CD4-positive, alpha-beta T cell (primary cell): ENCODE measurements around the gene FAM110D. TPM values are rescaled to one million over a fixed set of nuclear protein-coding genes. Genes with fewer than 3 reads are reported as not detected.

Experiments
- ATAC-seq: fragments of 200-7000 bp; cut with Tn5 transposase; one replicate; pipeline ENCODE4 v1.10.0; 2022; ENCODE audit warnings: mild to moderate bottlenecking; ENCODE audit not compliant: poor library complexity
- CTCF ChIA-PET: fragments of 350-600 bp; sonication (Branson Sonifier 250); formaldehyde crosslinking; loops from one replicate; lab custom pipeline; 2021; ENCODE audit warnings: antibody characterized with exemption, inconsistent platforms; lab: Charles Lee
- POLR2A ChIA-PET: fragments of 350-600 bp; sonication (Branson Sonifier 250); formaldehyde crosslinking; loops from one replicate; lab custom pipeline; 2021; ENCODE audit warnings: antibody characterized with exemption, inconsistent platforms; lab: Charles Lee
- DNase-seq, 14 experiments: peaks; one replicate each; pipeline ENCODE4 v3.0.0-alpha.2; 2013 to 2020; ENCODE audit warnings: mixed read lengths in 2 of 14
- H3K27ac ChIP-seq, 2 donors: one replicate each; pipeline versions ENCODE4 v1.5.1 to v1.7.0; 2013; ENCODE audit warnings: low read length in 2 of 2, low read depth in 1 of 2, mild to moderate bottlenecking in 1 of 2
- H3K27me3 ChIP-seq, 2 experiments: 1 replicate in 1 of 2; 2 replicates in 1 of 2; pipeline versions ENCODE4 v1.6.1 to v1.7.0; 2013; ENCODE audit warnings: low read length in 2 of 2, control low read depth in 1 of 2, mild to moderate bottlenecking in 1 of 2, moderate library complexity in 1 of 2; ENCODE audit not compliant: insufficient read depth in 2 of 2, control insufficient read depth in 1 of 2
- H3K36me3 ChIP-seq: one replicate; pipeline ENCODE4 v1.6.1; 2013; ENCODE audit warnings: low read length, control low read depth; ENCODE audit not compliant: insufficient read depth
- H3K4me1 ChIP-seq: one replicate; pipeline ENCODE4 v1.6.1; 2013; ENCODE audit warnings: low read length, control low read depth; ENCODE audit not compliant: insufficient read depth
- H3K4me3 ChIP-seq: one replicate; pipeline ENCODE4 v1.5.1; 2013; ENCODE audit warnings: mild to moderate bottlenecking, low read length, moderate library complexity
- H3K9me3 ChIP-seq, 2 experiments: 1 replicate in 1 of 2; 2 replicates in 1 of 2; pipeline versions ENCODE4 v1.6.1 to v1.7.0; 2013; ENCODE audit warnings: low read length in 2 of 2, mild to moderate bottlenecking in 2 of 2, control low read depth in 1 of 2, moderate library complexity in 1 of 2; ENCODE audit not compliant: control insufficient read depth in 1 of 2, insufficient read depth in 1 of 2
- H3K27ac Mint-ChIP-seq: one replicate; pipeline ENCODE4 v1.8.0; 2020; ENCODE audit warnings: mixed read lengths
- H3K27me3 Mint-ChIP-seq: one replicate; pipeline ENCODE4 v1.8.0; 2021; ENCODE audit warnings: mixed read lengths
- H3K36me3 Mint-ChIP-seq: one replicate; pipeline ENCODE4 v1.8.0; 2021; ENCODE audit warnings: low read depth, mixed read lengths
- H3K4me1 Mint-ChIP-seq: one replicate; pipeline ENCODE4 v1.8.0; 2021; ENCODE audit warnings: low read depth, mixed read lengths
- H3K4me3 Mint-ChIP-seq: one replicate; pipeline ENCODE4 v1.8.0; 2020; ENCODE audit warnings: mild to moderate bottlenecking, mixed read lengths
- H3K9me3 Mint-ChIP-seq: one replicate; pipeline ENCODE4 v1.8.0; 2020; ENCODE audit warnings: mixed read lengths
- CTCF ChIP-seq: fragments of 200-600 bp; IDR thresholded peaks from one replicate; pipeline ENCODE4 v1.8.0; 2022; ENCODE audit warnings: antibody characterized with exemption, mild to moderate bottlenecking
- intact Hi-C, 2 experiments: fragments of 100-400 bp; cut with DNase I in 1 of 2; cut with micrococcal nuclease in 1 of 2; formaldehyde crosslinking; loops; one replicate each; pipeline versions ENCODE4 v1.15.1 to v1.9.0; 2023 to 2025; cut with DNase I, micrococcal nuclease
- total RNA-seq, 174 experiments: library from RNA in 2 of 174; stranded (reverse) in 2 of 174; gene quantifications; one replicate each; pipeline ENCODE4 v1.2.3 and lab custom pipeline; 2021 to 2026

FAM110D gene
- total RNA-seq, 2 experiments from 2014 or later: not detected

GRCh38 chr1:26197813-26198212, 38.9 kb downstream of the FAM110D start:
- Mint-ChIP-seq H3K4me3 (no peak overlapping the region), H3K4me1 (peaks cover 16% of the 10 kb centered on the region), H3K9me3 (no peaks in the 10 kb centered on the region), H3K27ac (no peak overlapping the region), H3K36me3 (no peaks in the 10 kb centered on the region), H3K27me3 (no peaks in the 10 kb centered on the region)
- DNase-seq (no peak), ATAC-seq (no peak)
- no peaks in the 10 kb centered on the region for H3K36me3 ChIP-seq
- no peak overlapping the region for H3K27ac ChIP-seq
- H3K4me3 ChIP-seq: no peak overlapping the region
- peaks cover 26% of the 10 kb centered on the region for H3K4me1 ChIP-seq
- H3K9me3 ChIP-seq: no peaks in the 10 kb centered on the region
- POLR2A ChIA-PET: no interaction called here
- CTCF ChIA-PET: no interaction called here
- intact Hi-C loops: no loop called here
- no peak for TF ChIP-seq CTCF
- H3K27me3 ChIP-seq: no peaks in the 10 kb centered on the region

- POLR2A ChIA-PET: no interaction called here
These were observed 41.5 kb downstream of the FAM110D start for GRCh38 chr1:26200413-26200812.

GRCh38 chr1:26203642-26204318, 44.9 kb downstream of the FAM110D start:
- Mint-ChIP-seq H3K4me3 (no peak overlapping the region), H3K4me1 (peaks cover 23% of the 10 kb centered on the region), H3K27me3 (no peaks in the 10 kb centered on the region), H3K36me3 (no peaks in the 10 kb centered on the region), H3K27ac (no peak overlapping the region), H3K9me3 (no peaks in the 10 kb centered on the region)
- Histone ChIP-seq H3K9me3 (no peaks in the 10 kb centered on the region), H3K27ac (no peak overlapping the region), H3K36me3 (no peaks in the 10 kb centered on the region), H3K27me3 (no peaks in the 10 kb centered on the region), H3K4me1 (peaks cover 34% of the 10 kb centered on the region), H3K4me3 (no peak overlapping the region)
- DNase-seq (no peak), ATAC-seq (no peak)
- CTCF ChIA-PET: interaction anchor here (1.2 to 1.4 kb wide), 2 partner anchors 34 to 117 kb away, joined by 3 read pairs; partner anchors contain the start of gene ZNF593
- POLR2A ChIA-PET: no interaction called here
- intact Hi-C loops: no loop called here
- TF ChIP-seq CTCF: no peak

More at GRCh38 chr1:26200413-26200812, 41.5 kb downstream of the FAM110D start:
- H3K4me1 Mint-ChIP-seq: peaks cover 23% of the 10 kb centered on the region
- DNase-seq (no peak), ATAC-seq (no peak)
- H3K27me3 Mint-ChIP-seq: no peaks in the 10 kb centered on the region
- intact Hi-C loops: no loop called here
- TF ChIP-seq CTCF: no peak
- Histone ChIP-seq H3K9me3 (no peaks in the 10 kb centered on the region), H3K27ac (no peak overlapping the region), H3K27me3 (no peaks in the 10 kb centered on the region), H3K4me3 (no peak overlapping the region), H3K4me1 (peaks cover 34% of the 10 kb centered on the region), H3K36me3 (no peaks in the 10 kb centered on the region)
- H3K9me3 Mint-ChIP-seq: no peaks in the 10 kb centered on the region
- H3K27ac Mint-ChIP-seq: no peak overlapping the region
- H3K4me3 Mint-ChIP-seq: no peak overlapping the region
- no peaks in the 10 kb centered on the region for H3K36me3 Mint-ChIP-seq
- CTCF ChIA-PET: interaction anchor here (0.9 to 3.0 kb wide), 2 partner anchors 31 to 34 kb away, joined by 4 to 17 read pairs; partner anchors contain the start of genes CEP85 and ZNF593
